Measurements from ENCODE around the gene EIF4B. TPM values are rescaled to one million over a fixed set of nuclear protein-coding genes. Genes with fewer than 3 reads are reported as not detected.
"Not testable (repeated sequence)": the region's sequence is repeated elsewhere in the genome, so short reads cannot be mapped to it uniquely, and the experiment has no call there.

Gene EIF4B
- total and polyA plus RNA-seq, 2 of the 13 experiments (the other 11 are each of a cell fraction or from before 2014, with no cell fraction given) = 416 to 548 TPM

DNA sequence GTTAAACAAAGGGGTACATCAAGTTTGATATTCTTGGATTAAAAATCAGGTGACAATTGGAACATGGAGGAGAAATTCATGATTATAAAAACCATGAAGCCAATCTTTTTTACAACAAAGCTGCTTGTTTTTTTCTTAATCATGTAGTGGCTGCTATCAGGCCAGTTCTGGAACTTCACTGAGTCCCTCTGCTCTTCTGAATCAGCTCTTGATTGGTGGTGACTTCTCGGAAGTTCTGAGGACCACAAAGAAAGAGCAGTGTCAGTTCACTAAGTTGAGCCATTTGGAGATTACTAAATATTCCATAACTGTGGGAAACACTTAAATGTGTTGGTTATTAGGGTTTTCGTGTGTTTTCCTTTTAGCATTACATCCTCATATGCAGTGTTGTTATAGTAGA is 8.5 kb downstream of the EIF4B start:
- Histone ChIP-seq H3K9me3 (ENCODE audit: low read length) (no peaks in the 10 kb centered on the region), H3K36me3 (replicated peaks in 1 of 2; ENCODE audit: control insufficient read depth in 1 of 2, insufficient read depth in 2 of 2, low read length in 2 of 2) (peaks cover 1 to 61% of the 10 kb centered on the region in 2 experiments), H3K4me1 (ENCODE audit: insufficient read depth, low read length) (peaks cover 62% of the 10 kb centered on the region), H3K4me3 (replicated peaks in 1 of 3; ENCODE audit: insufficient read depth in 1 of 3, low read depth in 2 of 3, low read length in 3 of 3) (no peak overlapping the region), H3K4me2 (ENCODE audit: low read depth, low read length) (no peak overlapping the region), H3K9ac (ENCODE audit: insufficient read depth, low read depth, low read length) (no peak overlapping the region), H4K20me1 (ENCODE audit: insufficient read depth, low read length) (peaks cover 77% of the 10 kb centered on the region), H3K79me2 (ENCODE audit: insufficient read depth, low read length) (peaks cover 86% of the 10 kb centered on the region), H3K27ac (ENCODE audit: extremely low read length, insufficient read depth, low read length) (no peak overlapping the region), H3K27me3 (ENCODE audit: control insufficient read depth in 1 of 2, insufficient read depth in 2 of 2, low read length in 2 of 2) (no peaks in the 10 kb centered on the region), H2AFZ (ENCODE audit: low read length) (no peak overlapping the region)
- ATAC-seq = no peak
- ChIA-PET POLR2A (no interaction called here), CTCF (ENCODE audit: low intra/inter-chr PET ratio, low total read pairs) (no interaction called here)
- in situ Hi-C loops (cut with HindIII; ENCODE audit: extremely low pct_ligation_motif_present, low pct_unique_long_range_greater_than_20kb) = no loop called here
- intact Hi-C loops (cut with micrococcal nuclease; ENCODE audit: unreplicated experiment) = no loop called here
- no peak for DNase-seq (ENCODE audit: low spot score)
- no TSS peak for BruUV-seq (replicated peaks)
- 98% methylated on average over 2 of the region's 2 CpGs for WGBS (ENCODE audit: low lambda C conversion rate)
- no peak for FAIRE-seq
- no peak for TF ChIP-seq JUND (CRISPR knock-in tag; IDR thresholded peaks at IDR 0.05)
- no peak for TF ChIP-seq REPIN1 (CRISPR knock-in tag; IDR thresholded peaks at IDR 0.05; ENCODE audit: borderline replicate concordance, low read depth)
- TF ChIP-seq SPEN (CRISPR knock-in tag; IDR thresholded peaks at IDR 0.05; ENCODE audit: low read depth) = no peak
- 0 out of 2 replicates have a peak, but pooled peaks have one; percentile 11 for TF ChIP-seq RBFOX2 (IDR thresholded peaks at IDR 0.05; ENCODE audit: low read depth, low read length)

DNA sequence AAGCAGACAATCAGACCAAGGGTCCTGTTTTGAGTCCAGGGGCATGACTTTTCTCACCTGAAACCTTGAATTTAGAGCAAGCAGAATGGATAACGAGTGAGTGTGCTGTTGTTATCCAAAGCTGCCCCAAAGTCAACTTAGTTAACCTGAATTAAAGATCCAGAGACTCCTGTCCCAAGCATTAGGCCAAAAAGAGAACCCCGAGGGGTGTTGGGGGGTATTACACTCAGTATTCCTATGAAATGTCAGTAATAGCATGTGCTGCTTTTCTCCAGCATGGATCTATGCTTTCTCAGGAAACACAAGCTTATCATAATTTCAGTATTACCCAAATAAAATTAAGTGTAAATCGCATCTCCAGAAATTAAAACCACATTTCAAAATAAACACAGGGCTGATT is 19.0 kb downstream of the EIF4B start:
- H3K4me1 ChIP-seq (ENCODE audit: insufficient read depth, low read length) = peaks cover 14% of the 10 kb centered on the region
- intact Hi-C loops (cut with micrococcal nuclease; ENCODE audit: unreplicated experiment) = no loop called here

DNA sequence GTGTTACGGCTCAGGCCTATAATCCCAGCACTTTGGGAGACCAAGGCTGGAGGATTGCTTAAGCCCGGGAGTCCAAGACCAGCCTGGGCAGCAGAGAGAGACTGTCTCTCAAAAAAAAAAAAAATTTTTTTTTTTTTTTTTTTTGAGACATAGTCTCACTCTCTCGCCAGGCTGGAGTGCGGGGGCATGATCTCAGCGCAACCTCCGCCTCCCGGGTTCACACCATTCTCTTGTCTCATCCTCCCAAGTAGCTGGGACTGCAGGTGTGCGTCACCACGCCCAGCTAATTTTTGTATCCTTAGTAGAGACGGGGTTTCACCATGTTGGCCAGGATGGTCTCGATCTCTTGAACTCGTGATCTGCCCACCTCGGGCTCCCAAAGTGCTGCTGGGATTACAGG is 20.8 kb downstream of the EIF4B start:
- H3K4me2 ChIP-seq (ENCODE audit: low read depth, low read length); H3K27ac ChIP-seq (ENCODE audit: extremely low read length, insufficient read depth, low read length); intact Hi-C loops (cut with micrococcal nuclease; ENCODE audit: unreplicated experiment); H3K27me3 ChIP-seq (ENCODE audit: control insufficient read depth in 1 of 2, insufficient read depth in 2 of 2, low read length in 2 of 2); ATAC-seq; H2AFZ ChIP-seq (ENCODE audit: low read length); H4K20me1 ChIP-seq (ENCODE audit: insufficient read depth, low read length); CTCF ChIA-PET (ENCODE audit: low intra/inter-chr PET ratio, low total read pairs); DNase-seq (ENCODE audit: low spot score); H3K4me1 ChIP-seq (ENCODE audit: insufficient read depth, low read length); H3K4me3 ChIP-seq (replicated peaks in 1 of 3; ENCODE audit: insufficient read depth in 1 of 3, low read depth in 2 of 3, low read length in 3 of 3); FAIRE-seq; H3K9me3 ChIP-seq (ENCODE audit: low read length); H3K79me2 ChIP-seq (ENCODE audit: insufficient read depth, low read length); H3K9ac ChIP-seq (ENCODE audit: insufficient read depth, low read depth, low read length); BruUV-seq (replicated peaks); in situ Hi-C loops (cut with HindIII; ENCODE audit: extremely low pct_ligation_motif_present, low pct_unique_long_range_greater_than_20kb): not testable (repeated sequence)
- POLR2A ChIA-PET = interaction anchor here (1.0 to 3.3 kb wide), 4 partner anchors 17 to 21 kb away, joined by 3 to 14 read pairs (median 6); partner anchors contain the start of gene EIF4B
- 92% methylated on average over 13 of the region's 13 CpGs for WGBS (ENCODE audit: low lambda C conversion rate)
- H3K36me3 ChIP-seq (replicated peaks in 1 of 2; ENCODE audit: control insufficient read depth in 1 of 2, insufficient read depth in 2 of 2, low read length in 2 of 2) = peaks cover 29 to 80% of the 10 kb centered on the region in 2 experiments

More for the DNA sequence above, 19.0 kb downstream of the EIF4B start:
- peak; percentile 46; the same call in 2 of the 3 replicates for ATAC-seq
- Histone ChIP-seq H3K27ac (ENCODE audit: extremely low read length, insufficient read depth, low read length) (no peak overlapping the region), H3K79me2 (ENCODE audit: insufficient read depth, low read length) (peaks cover 12% of the 10 kb centered on the region), H3K36me3 (replicated peaks in 1 of 2; ENCODE audit: control insufficient read depth in 1 of 2, insufficient read depth in 2 of 2, low read length in 2 of 2) (peaks cover 30 to 83% of the 10 kb centered on the region in 2 experiments), H3K4me3 (replicated peaks in 1 of 3; ENCODE audit: insufficient read depth in 1 of 3, low read depth in 2 of 3, low read length in 3 of 3) (no peak overlapping the region), H4K20me1 (ENCODE audit: insufficient read depth, low read length) (no peaks in the 10 kb centered on the region), H2AFZ (ENCODE audit: low read length) (no peak overlapping the region), H3K9ac (ENCODE audit: insufficient read depth, low read depth, low read length) (no peak overlapping the region), H3K9me3 (ENCODE audit: low read length) (no peaks in the 10 kb centered on the region), H3K27me3 (ENCODE audit: control insufficient read depth in 1 of 2, insufficient read depth in 2 of 2, low read length in 2 of 2) (no peaks in the 10 kb centered on the region), H3K4me2 (ENCODE audit: low read depth, low read length) (no peak overlapping the region)
- POLR2A ChIA-PET = interaction anchor here (2.2 to 3.3 kb wide), 2 partner anchors 18 to 19 kb away, joined by 5 to 14 read pairs; partner anchors contain the start of gene EIF4B
- no TSS peak for BruUV-seq (replicated peaks)
- CTCF ChIA-PET (ENCODE audit: low intra/inter-chr PET ratio, low total read pairs) = no interaction called here
- in situ Hi-C loops (cut with HindIII; ENCODE audit: extremely low pct_ligation_motif_present, low pct_unique_long_range_greater_than_20kb) = no loop called here
- TF ChIP-seq ETV5 (CRISPR knock-in tag; IDR thresholded peaks at IDR 0.05; ENCODE audit: borderline replicate concordance) (no peak), RBM22 (optimal IDR thresholded peaks at IDR 0.05; ENCODE audit: low read length) (peak; percentile 37)
- no peak for FAIRE-seq
- WGBS (ENCODE audit: low lambda C conversion rate) = 93% methylated on average over 3 of the region's 3 CpGs
- no peak for DNase-seq (ENCODE audit: low spot score)
